MCF 10A (cell line): ENCODE measurements around the gene NOX5. TPM values are rescaled to one million over a fixed set of nuclear protein-coding genes. Genes with fewer than 3 reads are reported as not detected.

Experiments
- Bru-seq: library from RNA; stranded (reverse); fragments of 400-500 nt; gene quantifications from one replicate; lab custom pipeline; 2021; lab: Mats Ljungman, UMichigan
- BruChase-seq, 2 experiments: library from RNA; stranded (reverse); fragments of 400-500 nt; gene quantifications; one replicate each; lab custom pipeline; 2021; lab: Mats Ljungman, UMichigan
- BruUV-seq: library from RNA; stranded (reverse); fragments of 400-500 nt; replicated peaks from 2 replicates; lab custom pipeline; 2021; lab: Mats Ljungman, UMichigan
- CTCF ChIA-PET: fragments of 300-600 bp; sonication (Branson Sonifier 250); formaldehyde crosslinking; extraction: SDS; loops from one replicate; lab custom pipeline; 2021; ENCODE audit warnings: antibody characterized with exemption, inconsistent platforms; lab: Yijun Ruan, JAX
- POLR2A ChIA-PET: fragments of 300-600, 350-650 bp; sonication (Branson Sonifier 250); formaldehyde crosslinking; extraction: SDS; loops from one replicate; lab custom pipeline; 2020; ENCODE audit warnings: antibody characterized with exemption, inconsistent platforms; lab: Yijun Ruan, JAX
- DNase-seq: peaks from one replicate; pipeline ENCODE4 v3.0.0-alpha.2; 2018; ENCODE audit not compliant: unreplicated experiment
- H3K27ac Mint-ChIP-seq: one replicate; pipeline ENCODE4 v1.8.0; 2022; ENCODE audit warnings: mild to moderate bottlenecking, low read depth, mixed read lengths; ENCODE audit not compliant: unreplicated experiment
- H3K27me3 Mint-ChIP-seq: one replicate; pipeline ENCODE4 v1.8.0; 2022; ENCODE audit warnings: mixed read lengths; ENCODE audit not compliant: insufficient read depth, unreplicated experiment
- H3K36me3 Mint-ChIP-seq: one replicate; pipeline ENCODE4 v1.8.0; 2022; ENCODE audit warnings: mild to moderate bottlenecking, moderate library complexity, mixed read lengths; ENCODE audit not compliant: insufficient read depth, unreplicated experiment
- H3K4me1 Mint-ChIP-seq: one replicate; pipeline ENCODE4 v1.8.0; 2022; ENCODE audit warnings: mixed read lengths; ENCODE audit not compliant: insufficient read depth, unreplicated experiment
- H3K4me3 Mint-ChIP-seq: one replicate; pipeline ENCODE4 v1.8.0; 2022; ENCODE audit warnings: mild to moderate bottlenecking, moderate library complexity, mixed read lengths; ENCODE audit not compliant: unreplicated experiment
- H3K9me3 Mint-ChIP-seq: one replicate; pipeline ENCODE4 v1.8.0; 2022; ENCODE audit warnings: mixed read lengths; ENCODE audit not compliant: unreplicated experiment
- CTCF ChIP-seq: fragments of 200-600 bp; IDR thresholded peaks from one replicate; pipeline ENCODE4 v1.8.0; 2022; ENCODE audit warnings: antibody characterized with exemption, mild to moderate bottlenecking; ENCODE audit not compliant: unreplicated experiment
- intact Hi-C: fragments of 100-400 bp; cut with micrococcal nuclease; formaldehyde crosslinking; loops from 2 replicates; pipeline ENCODE4 v1.14.1; 2022
- long read RNA-seq: library from polyadenylated mRNA; stranded (forward); transcript quantifications from one replicate; pipeline ENCODE4 v2.0.0, GENCODE V29; 2022
- total RNA-seq: library from RNA; stranded (reverse); gene quantifications from 2 replicates; pipeline ENCODE4 v1.2.3, GENCODE V29; 2022

Gene NOX5
- total RNA-seq (1.4 and 1.8 TPM in 2 replicates), Bru-seq, nascent RNA (percentile 36 among the genes with signal in this experiment), BruChase-seq, experiment 1, labeled RNA remaining after a 6-hour chase (percentile 51 among the genes with signal in this experiment), BruChase-seq, experiment 2, labeled RNA remaining after a 2-hour chase (percentile 47 among the genes with signal in this experiment)
- long read RNA-seq, full-length matches to known transcripts = 3 of 4 reads
- long read RNA-seq, partial matches to known transcripts = 0 of 4 reads
- long read RNA-seq, other reads (novel, unspliced or antisense) = 1 of 4 reads

GRCh38 chr15:69014454-69014853, at the start of gene NOX5:
Gene NOX5 (plus strand): TSS chr15:69014695. CDS start chr15:69014736, 41 bp downstream.
- intact Hi-C loops = no loop called here
- no TSS peak for BruUV-seq
- TF ChIP-seq CTCF = no peak
- Mint-ChIP-seq H3K27me3 (no peaks in the 10 kb centered on the region), H3K27ac (no peak within 1 kb of the TSS), H3K4me3 (no peak within 1 kb of the TSS), H3K4me1 (no peaks in the 10 kb centered on the region), H3K36me3 (no peaks in the 10 kb centered on the region), H3K9me3 (no peaks in the 10 kb centered on the region)
- ChIA-PET CTCF (interaction anchor here (0.5 kb wide), 1 partner anchor 340 kb away, joined by 3 read pairs; no protein-coding TSS in a partner anchor), POLR2A (no interaction called here)
- DNase-seq = peak; percentile 31

- BruUV-seq = no TSS peak
- no peaks in the 10 kb centered on the region for H3K4me1 Mint-ChIP-seq
These were observed 47.5 kb upstream of the NOX5 start for GRCh38 chr15:68966996-68967395.

GRCh38 chr15:68967948-68968347, 46.5 kb upstream of the NOX5 start:
- CTCF ChIA-PET = no interaction called here
- no peak for TF ChIP-seq CTCF
- no peaks in the 10 kb centered on the region for H3K27me3 Mint-ChIP-seq
- H3K4me3 Mint-ChIP-seq = no peak overlapping the region
- intact Hi-C loops = no loop called here
- H3K36me3 Mint-ChIP-seq = no peaks in the 10 kb centered on the region
- no peaks in the 10 kb centered on the region for H3K4me1 Mint-ChIP-seq
- no peak for DNase-seq
- POLR2A ChIA-PET = interaction anchor here (0.6 to 0.7 kb wide), 2 partner anchors 203 to 389 kb away, joined by 3 to 4 read pairs; no protein-coding TSS in a partner anchor
- no peak overlapping the region for H3K27ac Mint-ChIP-seq
- peaks cover 17% of the 10 kb centered on the region for H3K9me3 Mint-ChIP-seq
- BruUV-seq = no TSS peak

More at GRCh38 chr15:68966996-68967395, 47.5 kb upstream of the NOX5 start:
- H3K4me3 Mint-ChIP-seq = no peak overlapping the region
- DNase-seq = no peak
- CTCF ChIA-PET = no interaction called here
- TF ChIP-seq CTCF = no peak
- no peaks in the 10 kb centered on the region for H3K27me3 Mint-ChIP-seq
- H3K27ac Mint-ChIP-seq = no peak overlapping the region
- H3K36me3 Mint-ChIP-seq = no peaks in the 10 kb centered on the region
- intact Hi-C loops = no loop called here
- H3K9me3 Mint-ChIP-seq = peaks cover 17% of the 10 kb centered on the region
- POLR2A ChIA-PET = interaction anchor here (0.6 kb wide), 1 partner anchor 772 kb away, joined by 5 read pairs; no protein-coding TSS in a partner anchor

GRCh38 chr15:68969298-68969697, 45.2 kb upstream of the NOX5 start:
- TF ChIP-seq CTCF = no peak
- Mint-ChIP-seq H3K4me1 (no peaks in the 10 kb centered on the region), H3K4me3 (no peak overlapping the region), H3K9me3 (peaks cover 17% of the 10 kb centered on the region), H3K36me3 (no peaks in the 10 kb centered on the region), H3K27me3 (no peaks in the 10 kb centered on the region), H3K27ac (no peak overlapping the region)
- DNase-seq = no peak
- ChIA-PET CTCF (no interaction called here), POLR2A (no interaction called here)
- BruUV-seq = no TSS peak
- intact Hi-C loops = no loop called here
